Measurements from ENCODE around the gene DEFB129. TPM values are rescaled to one million over a fixed set of nuclear protein-coding genes. Genes with fewer than 3 reads are reported as not detected.
A peak's percentile ranks its signal among the peaks of the same experiment; 100 is the strongest.

Gene DEFB129
- total RNA-seq, 1 donor from 2014 or later, result not detected

DNA sequence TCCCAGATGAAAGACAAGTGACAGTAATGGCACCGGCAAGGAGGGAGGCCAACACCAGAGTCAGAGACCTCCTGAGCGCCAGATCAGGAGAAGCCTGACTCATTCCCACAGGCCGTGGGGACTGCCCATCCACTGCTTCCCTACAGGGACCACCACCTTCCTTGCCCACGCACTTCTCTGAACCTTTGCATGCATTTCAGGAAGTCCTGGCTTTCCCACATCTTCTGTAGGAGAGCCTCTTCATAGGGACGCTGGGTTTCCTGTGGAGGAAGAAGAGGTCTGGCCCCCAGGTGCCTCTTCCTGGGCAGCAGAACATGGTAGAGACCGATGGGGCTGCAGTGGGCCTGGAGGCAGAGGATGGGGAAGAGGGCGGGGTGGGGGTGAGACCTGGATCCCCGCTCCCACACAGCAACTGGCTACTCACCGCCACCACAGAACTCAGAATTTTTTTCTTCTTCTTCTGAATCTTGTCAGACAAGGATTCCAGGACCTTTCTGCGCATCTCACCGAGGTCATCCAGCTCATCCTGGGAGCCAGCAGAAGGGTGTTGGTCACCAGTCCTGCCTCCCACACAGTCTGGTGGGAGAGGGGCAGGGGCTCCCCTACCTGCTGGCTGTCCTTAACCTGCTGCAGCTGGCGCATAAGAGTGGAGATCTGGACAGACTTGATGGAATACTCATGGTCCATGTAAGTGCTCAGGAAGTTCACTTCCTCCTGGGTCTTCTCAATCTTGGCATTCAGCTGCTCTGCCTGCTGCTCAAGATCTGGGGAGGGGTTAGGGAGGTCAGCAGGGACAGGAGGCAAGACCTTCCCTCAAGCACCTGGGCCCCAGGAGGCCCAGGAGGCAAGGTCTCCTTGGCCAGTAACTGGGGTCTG, 49.8 kb downstream of the DEFB129 start:
- H3K4me3 ChIP-seq, result no peak overlapping the region
- H3K36me3 ChIP-seq, result no peaks in the 10 kb centered on the region
- peak in 1 of 2 donors; percentile 77 for DNase-seq (ENCODE audit: extremely low spot score in 2 of 2)
- H3K9me3 ChIP-seq, result no peaks in the 10 kb centered on the region
- no peaks in the 10 kb centered on the region for H3K4me1 ChIP-seq
- intact Hi-C loops (cut with DNase I), result loop anchor here (10.0 kb wide), 1 partner anchor 48 kb away; the partner anchor contains the start of gene SOX12
- TF ChIP-seq, protein P1, sequence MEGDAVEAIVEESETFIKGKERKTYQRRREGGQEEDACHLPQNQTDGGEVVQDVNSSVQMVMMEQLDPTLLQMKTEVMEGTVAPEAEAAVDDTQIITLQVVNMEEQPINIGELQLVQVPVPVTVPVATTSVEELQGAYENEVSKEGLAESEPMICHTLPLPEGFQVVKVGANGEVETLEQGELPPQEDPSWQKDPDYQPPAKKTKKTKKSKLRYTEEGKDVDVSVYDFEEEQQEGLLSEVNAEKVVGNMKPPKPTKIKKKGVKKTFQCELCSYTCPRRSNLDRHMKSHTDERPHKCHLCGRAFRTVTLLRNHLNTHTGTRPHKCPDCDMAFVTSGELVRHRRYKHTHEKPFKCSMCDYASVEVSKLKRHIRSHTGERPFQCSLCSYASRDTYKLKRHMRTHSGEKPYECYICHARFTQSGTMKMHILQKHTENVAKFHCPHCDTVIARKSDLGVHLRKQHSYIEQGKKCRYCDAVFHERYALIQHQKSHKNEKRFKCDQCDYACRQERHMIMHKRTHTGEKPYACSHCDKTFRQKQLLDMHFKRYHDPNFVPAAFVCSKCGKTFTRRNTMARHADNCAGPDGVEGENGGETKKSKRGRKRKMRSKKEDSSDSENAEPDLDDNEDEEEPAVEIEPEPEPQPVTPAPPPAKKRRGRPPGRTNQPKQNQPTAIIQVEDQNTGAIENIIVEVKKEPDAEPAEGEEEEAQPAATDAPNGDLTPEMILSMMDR (IDR thresholded peaks at IDR 0.05), result no peak
- no peak for TF ChIP-seq POLR2AphosphoS5 (IDR thresholded peaks at IDR 0.05; ENCODE audit: insufficient read depth in 1 of 2, low read depth in 1 of 2)
- no peak for TF ChIP-seq POLR2A (IDR thresholded peaks at IDR 0.05)
- H3K27ac ChIP-seq, result no peak overlapping the region
- H3K27me3 ChIP-seq, result no peaks in the 10 kb centered on the region

DNA sequence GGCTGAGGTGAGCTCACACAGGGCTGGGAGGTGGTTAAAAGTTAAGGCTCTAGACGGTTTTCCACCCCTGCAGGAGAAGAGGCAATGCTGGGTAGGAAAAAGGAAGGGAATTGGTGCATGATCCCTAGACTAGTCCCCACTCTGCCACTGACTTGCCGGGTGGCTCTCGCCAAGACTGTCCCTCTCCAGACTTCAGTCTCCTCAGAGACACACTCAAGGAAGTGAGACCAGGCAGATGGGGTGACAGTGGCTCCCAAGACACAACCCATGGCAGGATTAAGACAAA, 50.4 kb downstream of the DEFB129 start:
- no peak for TF ChIP-seq POLR2AphosphoS5 (IDR thresholded peaks at IDR 0.05; ENCODE audit: insufficient read depth in 1 of 2, low read depth in 1 of 2)
- TF ChIP-seq POLR2A (IDR thresholded peaks at IDR 0.05), result no peak
- TF ChIP-seq, protein P1 (IDR thresholded peaks at IDR 0.05), result no peak
- DNase-seq (ENCODE audit: extremely low spot score in 2 of 2), result no peak
- Histone ChIP-seq H3K4me3 (no peak overlapping the region), H3K27ac (no peak overlapping the region), H3K9me3 (no peaks in the 10 kb centered on the region), H3K36me3 (no peaks in the 10 kb centered on the region), H3K4me1 (no peaks in the 10 kb centered on the region), H3K27me3 (no peaks in the 10 kb centered on the region)
- intact Hi-C loops (cut with DNase I), result loop anchor here (10.0 kb wide), 1 partner anchor 47 kb away; the partner anchor contains the start of gene SOX12

DNA sequence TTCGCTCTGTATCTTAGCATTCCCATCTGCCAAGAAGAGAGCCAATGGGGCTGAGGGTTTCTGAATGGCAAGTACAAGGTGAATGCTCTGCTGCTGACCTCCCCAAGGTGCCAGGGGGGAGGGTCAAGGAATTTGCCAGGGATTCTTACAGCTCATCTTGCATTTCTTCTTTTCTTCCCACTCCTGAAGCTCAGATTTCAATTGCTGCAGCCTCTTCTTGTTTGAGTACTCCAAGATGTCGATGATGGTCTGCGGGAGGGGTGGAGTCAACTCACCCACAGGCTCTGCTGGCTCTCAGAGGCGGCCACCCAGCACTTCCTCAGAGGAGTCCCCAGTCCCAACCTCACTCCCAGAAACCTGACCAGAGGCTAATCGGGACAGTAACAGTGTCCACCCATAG, 51.1 kb downstream of the DEFB129 start:
- no peaks in the 10 kb centered on the region for H3K36me3 ChIP-seq
- H3K4me1 ChIP-seq, result no peaks in the 10 kb centered on the region
- H3K9me3 ChIP-seq, result no peaks in the 10 kb centered on the region
- no peak for DNase-seq (ENCODE audit: extremely low spot score in 2 of 2)
- intact Hi-C loops (cut with DNase I), result loop anchor here (10.0 kb wide), 1 partner anchor 47 kb away; the partner anchor contains the start of gene SOX12
- no peaks in the 10 kb centered on the region for H3K27me3 ChIP-seq
- H3K27ac ChIP-seq, result no peak overlapping the region
- TF ChIP-seq, protein P1 (IDR thresholded peaks at IDR 0.05), result no peak
- TF ChIP-seq POLR2AphosphoS5 (IDR thresholded peaks at IDR 0.05; ENCODE audit: insufficient read depth in 1 of 2, low read depth in 1 of 2), result no peak
- no peak for TF ChIP-seq POLR2A (IDR thresholded peaks at IDR 0.05)
- H3K4me3 ChIP-seq, result no peak overlapping the region

DNA sequence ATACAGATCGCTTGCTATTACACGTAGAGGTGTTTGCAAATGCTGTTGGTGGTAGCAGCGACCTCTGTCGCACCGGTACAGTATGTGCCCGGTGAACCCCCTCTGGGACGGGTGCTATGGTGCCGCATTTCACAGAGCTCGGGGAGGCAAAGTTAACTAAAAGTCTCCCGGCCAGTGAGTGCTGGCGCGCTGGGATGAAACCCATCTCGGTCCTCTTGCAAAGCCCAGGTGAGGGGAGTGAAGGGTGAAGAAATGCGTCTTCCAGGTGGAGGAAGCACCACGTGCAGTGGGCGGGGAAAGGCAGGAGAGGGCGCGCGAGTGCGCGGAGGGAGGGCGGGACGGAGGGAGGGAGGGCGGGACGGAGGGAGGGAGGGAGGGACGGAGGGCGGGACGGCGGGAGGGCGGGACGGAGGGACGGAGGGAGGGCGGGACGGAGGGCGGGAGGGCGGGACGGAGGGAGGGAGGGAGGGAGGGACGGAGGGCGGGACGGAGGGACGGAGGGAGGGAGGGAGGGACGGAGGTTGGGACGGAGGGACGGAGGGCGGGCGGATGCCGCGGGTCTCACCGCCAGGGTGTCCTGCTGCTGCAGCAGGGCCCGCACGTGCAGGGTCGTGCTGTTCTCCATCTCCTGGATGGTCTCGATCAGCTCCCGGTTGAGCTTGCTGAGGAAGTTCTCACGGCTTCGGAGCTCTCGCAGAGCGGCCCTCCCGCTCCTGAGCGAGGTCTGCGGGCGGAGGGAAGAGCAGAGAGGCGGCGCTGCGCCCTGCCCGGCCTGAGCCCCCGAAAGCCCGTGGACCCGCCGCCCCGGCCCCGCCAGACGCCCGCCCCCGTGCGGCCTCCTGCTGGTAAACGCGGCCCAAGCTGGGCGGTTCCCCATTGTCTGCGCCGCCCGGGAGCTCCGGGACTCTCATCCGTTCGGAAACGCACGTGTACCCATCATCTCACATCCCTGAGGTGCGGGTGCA, 51.8 kb downstream of the DEFB129 start:
- no peak for TF ChIP-seq POLR2AphosphoS5 (IDR thresholded peaks at IDR 0.05; ENCODE audit: insufficient read depth in 1 of 2, low read depth in 1 of 2)
- no peak for TF ChIP-seq POLR2A (IDR thresholded peaks at IDR 0.05)
- TF ChIP-seq, protein P1 (IDR thresholded peaks at IDR 0.05), result no peak
- no peaks in the 10 kb centered on the region for H3K4me1 ChIP-seq
- no peaks in the 10 kb centered on the region for H3K9me3 ChIP-seq
- H3K27ac ChIP-seq, result no peak overlapping the region
- no peaks in the 10 kb centered on the region for H3K36me3 ChIP-seq
- H3K4me3 ChIP-seq, result peak overlapping the region in 1 of 2 donors; percentile 33
- intact Hi-C loops (cut with DNase I), result loop anchor here (10.0 kb wide), 1 partner anchor 46 kb away; the partner anchor contains the start of gene SOX12
- no peaks in the 10 kb centered on the region for H3K27me3 ChIP-seq
- peak in 1 of 2 donors; percentile 62 for DNase-seq (ENCODE audit: extremely low spot score in 2 of 2)

Other genes starting within 250 kb of the DEFB129 start
- not detected for gene DEFB125, start 139.6 kb upstream of the DEFB129 start, total RNA-seq
- not detected for gene DEFB126, start 84.7 kb upstream of the DEFB129 start, total RNA-seq
- gene DEFB127, start 69.8 kb upstream of the DEFB129 start, total RNA-seq, result not detected
- gene DEFB128, start 37.5 kb upstream of the DEFB129 start, total RNA-seq, result not detected
- not detected for gene DEFB132, start 30.5 kb downstream of the DEFB129 start, total RNA-seq
- gene C20orf96, start 63.5 kb downstream of the DEFB129 start, total RNA-seq, result 2.7 TPM
- gene ZCCHC3, start 70.3 kb downstream of the DEFB129 start, total RNA-seq, result 13.8 TPM
- gene SOX12, start 98.3 kb downstream of the DEFB129 start, total RNA-seq, result 4.4 TPM
- 21.6 TPM for gene NRSN2, start 119.9 kb downstream of the DEFB129 start, total RNA-seq
- 15.7 TPM for gene TRIB3, start 153.5 kb downstream of the DEFB129 start, total RNA-seq
- 67.0 TPM for gene RBCK1, start 181.0 kb downstream of the DEFB129 start, total RNA-seq
- 30.9 TPM for gene TBC1D20, start 235.3 kb downstream of the DEFB129 start, total RNA-seq

All from vagina (tissue), 2 donors.